IMR-90 (cell line): ENCODE results near the gene PRKCE. TPM values are rescaled to one million over a fixed set of nuclear protein-coding genes. Genes with fewer than 3 reads are reported as not detected.

Experiments
- ATAC-seq: fragments of 200-7000 bp; cut with Tn5 transposase; 2 replicates; pipeline ENCODE4 v1.9.1; 2020; ENCODE audit warnings: low read depth, mild to moderate bottlenecking, moderate library complexity
- BruUV-seq: library from RNA; stranded (reverse); fragments of 400-500 nt; replicated peaks from 2 replicates; lab custom pipeline; 2021; lab: Mats Ljungman, UMichigan
- CTCF ChIA-PET: fragments of 300-600 bp; formaldehyde crosslinking; extraction: SDS; loops from one replicate; lab custom pipeline; 2021; ENCODE audit warnings: antibody characterized with exemption; lab: Yijun Ruan, JAX
- POLR2A ChIA-PET: fragments of 300-600 bp; sonication (Branson Sonifier 250); formaldehyde crosslinking; loops from one replicate; lab custom pipeline; 2022; ENCODE audit warnings: antibody characterized with exemption; ENCODE audit not compliant: unreplicated experiment; lab: Charles Lee
- DNase-seq: peaks from one replicate; pipeline ENCODE4 v3.0.0; 2013
- H2AFZ ChIP-seq: replicated peaks from 2 replicates; pipeline ENCODE3; 2013; ENCODE audit warnings: low read length, mild to moderate bottlenecking; ENCODE audit not compliant: poor library complexity
- H2AK5ac ChIP-seq: 2 replicates; pipeline ENCODE4 v1.6.1; 2013; ENCODE audit warnings: low read depth, low read length, inconsistent platforms
- H2AK9ac ChIP-seq: replicated peaks from 2 replicates; pipeline ENCODE3; 2013; ENCODE audit warnings: mild to moderate bottlenecking, low read depth, low read length, moderate library complexity; ENCODE audit not compliant: poor library complexity
- H2BK120ac ChIP-seq: 2 replicates; pipeline ENCODE4 v1.6.1; 2013; ENCODE audit warnings: low read depth, low read length, inconsistent platforms
- H2BK15ac ChIP-seq: 3 replicates; pipeline ENCODE4 v1.6.1; 2013; ENCODE audit warnings: low read depth, low read length, inconsistent platforms
- H2BK20ac ChIP-seq: 2 replicates; pipeline ENCODE4 v1.6.1; 2013; ENCODE audit warnings: low read depth, mild to moderate bottlenecking, inconsistent platforms, low read length, moderate library complexity
- H2BK5ac ChIP-seq: 2 replicates; pipeline ENCODE4 v1.6.1; 2013; ENCODE audit warnings: mild to moderate bottlenecking, low read depth, low read length, inconsistent platforms; ENCODE audit not compliant: poor library complexity, severe bottlenecking
- H3K14ac ChIP-seq: replicated peaks from 2 replicates; pipeline ENCODE4 v1.6.1; 2013; ENCODE audit warnings: low read depth, low read length, inconsistent platforms
- H3K18ac ChIP-seq: 2 replicates; pipeline ENCODE4 v1.6.1; 2013; ENCODE audit warnings: low read depth, low read length, control low read depth
- H3K23ac ChIP-seq: 2 replicates; pipeline ENCODE4 v1.6.1; 2013; ENCODE audit warnings: low read depth, low read length, inconsistent platforms
- H3K27ac ChIP-seq: 2 replicates; pipeline ENCODE4 v1.5.1; 2013; ENCODE audit warnings: mild to moderate bottlenecking, control low read depth, low read length; ENCODE audit not compliant: insufficient read depth
- H3K27me3 ChIP-seq: 2 replicates; pipeline ENCODE4 v1.6.1; 2013; ENCODE audit warnings: low read length; ENCODE audit not compliant: control insufficient read depth, insufficient read depth
- H3K36me3 ChIP-seq: 2 replicates; pipeline ENCODE4 v1.6.1; 2013; ENCODE audit warnings: low read length, mixed read lengths; ENCODE audit not compliant: control insufficient read depth, insufficient read depth
- H3K4ac ChIP-seq: 2 replicates; pipeline ENCODE4 v1.6.1; 2013; ENCODE audit warnings: low read depth, low read length, inconsistent platforms
- H3K4me1 ChIP-seq: 2 replicates; pipeline ENCODE4 v1.6.1; 2013; ENCODE audit warnings: low read length, mixed read lengths; ENCODE audit not compliant: control insufficient read depth, insufficient read depth
- H3K4me2 ChIP-seq: 2 replicates; pipeline ENCODE4 v1.6.1; 2013; ENCODE audit warnings: low read depth, mild to moderate bottlenecking, control low read depth, low read length, moderate library complexity
- H3K4me3 ChIP-seq: 2 replicates; pipeline ENCODE4 v1.5.1; 2013; ENCODE audit warnings: low read depth, mild to moderate bottlenecking, control low read depth, low read length, moderate library complexity; ENCODE audit not compliant: insufficient read depth
- H3K56ac ChIP-seq: 2 replicates; pipeline ENCODE4 v1.6.1; 2013; ENCODE audit warnings: low read length, inconsistent platforms; ENCODE audit not compliant: insufficient read depth; ENCODE audit errors: extremely low read depth
- H3K79me1 ChIP-seq, 2 experiments: 2 replicates each; pipeline ENCODE4 v1.6.1; 2013; ENCODE audit warnings: low read length in 2 of 2, inconsistent platforms in 1 of 2, low read depth in 1 of 2
- H3K9ac ChIP-seq: 2 replicates; pipeline ENCODE4 v1.6.1; 2013; ENCODE audit warnings: low read depth, low read length, control low read depth
- H3K9me1 ChIP-seq: 2 replicates; pipeline ENCODE4 v1.6.1; 2013; ENCODE audit warnings: low read length, inconsistent platforms; ENCODE audit not compliant: insufficient read depth
- H3K9me3 ChIP-seq: 2 replicates; pipeline ENCODE4 v1.6.1; 2013; ENCODE audit warnings: low read length; ENCODE audit not compliant: control insufficient read depth, insufficient read depth
- H4K20me1 ChIP-seq: 2 replicates; pipeline ENCODE4 v1.6.1; 2013; ENCODE audit warnings: low read length, inconsistent platforms; ENCODE audit not compliant: insufficient read depth
- H4K5ac ChIP-seq: 2 replicates; pipeline ENCODE4 v1.6.1; 2013; ENCODE audit warnings: mild to moderate bottlenecking, low read depth, low read length, control low read depth
- H4K8ac ChIP-seq, 2 experiments: 2 replicates each; pipeline ENCODE4 v1.6.1; 2013; ENCODE audit warnings: low read depth in 2 of 2, low read length in 2 of 2, control low read depth in 1 of 2, inconsistent platforms in 1 of 2
- H4K91ac ChIP-seq: 2 replicates; pipeline ENCODE4 v1.6.1; 2013; ENCODE audit warnings: low read depth, low read length, inconsistent platforms; ENCODE audit not compliant: insufficient read depth
- BHLHE40 ChIP-seq: fragments of 150-350 bp; IDR thresholded peaks from 2 replicates; pipeline ENCODE4 v1.6.1; 2016; ENCODE audit warnings: mild to moderate bottlenecking, low read depth, low read length
- CHD1 ChIP-seq: IDR thresholded peaks from 2 replicates; pipeline ENCODE4 v1.6.1; 2012; ENCODE audit warnings: low read depth, low read length, improper control_type of control experiment
- FOS ChIP-seq: fragments of 150-350 bp; IDR thresholded peaks from 2 replicates; pipeline ENCODE4 v1.6.1; 2016; ENCODE audit warnings: low read depth, low read length
- MAZ ChIP-seq: IDR thresholded peaks from 2 replicates; pipeline ENCODE4 v1.6.1; 2012; ENCODE audit warnings: low read depth, mild to moderate bottlenecking, low read length, improper control_type of control experiment, moderate library complexity, borderline replicate concordance
- MXI1 ChIP-seq: IDR thresholded peaks from 2 replicates; pipeline ENCODE4 v1.6.1; 2012; ENCODE audit warnings: low read depth, mild to moderate bottlenecking, low read length, moderate library complexity, borderline replicate concordance
- NFE2L2 ChIP-seq: fragments of 150-350 bp; IDR thresholded peaks from 2 replicates; pipeline ENCODE4 v1.6.1; 2016; ENCODE audit warnings: low read depth, mild to moderate bottlenecking, low read length
- RAD21 ChIP-seq: IDR thresholded peaks from 2 replicates; pipeline ENCODE4 v1.6.1; 2012; ENCODE audit warnings: low read length, improper control_type of control experiment
- RFX5 ChIP-seq: IDR thresholded peaks from 2 replicates; pipeline ENCODE4 v1.8.0; 2012; ENCODE audit warnings: low read depth, mild to moderate bottlenecking, low read length, moderate library complexity
- SMC3 ChIP-seq: fragments of 150-350 bp; IDR thresholded peaks from 2 replicates; pipeline ENCODE4 v1.6.1; 2016; ENCODE audit warnings: low read depth, mild to moderate bottlenecking, antibody characterized with exemption, low read length, moderate library complexity
- WGBS, 2 experiments: methylation state at CpG; one replicate each; pipeline versions ENCODE4 v1.1.5 to v1.1.7; 2013; ENCODE audit warnings: missing lambda C conversion rate in 2 of 2; ENCODE audit not compliant: insufficient read length in 1 of 2; ENCODE audit errors: extremely low coverage in 2 of 2; 5-methylcytosine and 5-hydroxymethylcytosine counted together
- dilution Hi-C: fragments of 300-500 bp; cut with HindIII; formaldehyde crosslinking; loops from one replicate; pipeline ENCODE4 v1.14.3; 2018; ENCODE audit warnings: low sequenced_read_pairs; ENCODE audit not compliant: unreplicated experiment
- in situ Hi-C: fragments of 300-500 bp; cut with MboI; formaldehyde crosslinking; loops from 3 replicates; pipeline ENCODE4 v1.14.3; 2019; ENCODE audit warnings: low sequenced_read_pairs, inconsistent platforms, mixed read lengths
- intact Hi-C: fragments of 100-400 bp; cut with micrococcal nuclease; formaldehyde crosslinking; loops from 2 replicates; pipeline ENCODE4 v1.10.0; 2022
- polyA plus RNA-seq, 3 experiments: library from polyadenylated mRNA; depleted of rRNA; stranded (reverse); fragments of >200 nt; gene quantifications; 2 replicates each; pipeline ENCODE4 v1.2.3, GENCODE V29; 2012; ENCODE audit warnings: low replicate concordance in 1 of 3
- total RNA-seq: library from RNA; depleted of rRNA; stranded (reverse); fragments of >200 nt; gene quantifications from 2 replicates; pipeline ENCODE4 v1.2.3, GENCODE V29; 2012
- TF ChIP-seq, protein P1 (sequence below): fragments of 150-350 bp; IDR thresholded peaks from 2 replicates; pipeline ENCODE4 v1.6.1; 2017; ENCODE audit warnings: mild to moderate bottlenecking, antibody characterized with exemption, low read length, low read depth
- TF ChIP-seq, protein P2 (sequence below): conservative IDR thresholded peaks from 2 replicates; pipeline ENCODE4 v1.5.1; 2012; ENCODE audit warnings: mild to moderate bottlenecking, low read depth, low read length, improper control_type of control experiment
- TF ChIP-seq, protein P3 (sequence below): fragments of 150-350 bp; IDR thresholded peaks from 2 replicates; pipeline ENCODE4 v1.6.1; 2016; ENCODE audit warnings: low read depth, mild to moderate bottlenecking, low read length, moderate library complexity, borderline replicate concordance

The PRKCE gene
- total and polyA plus RNA-seq, 2 of the 4 experiments (the other 2 are of a cell fraction) = 8.1 to 32.4 TPM

DNA sequence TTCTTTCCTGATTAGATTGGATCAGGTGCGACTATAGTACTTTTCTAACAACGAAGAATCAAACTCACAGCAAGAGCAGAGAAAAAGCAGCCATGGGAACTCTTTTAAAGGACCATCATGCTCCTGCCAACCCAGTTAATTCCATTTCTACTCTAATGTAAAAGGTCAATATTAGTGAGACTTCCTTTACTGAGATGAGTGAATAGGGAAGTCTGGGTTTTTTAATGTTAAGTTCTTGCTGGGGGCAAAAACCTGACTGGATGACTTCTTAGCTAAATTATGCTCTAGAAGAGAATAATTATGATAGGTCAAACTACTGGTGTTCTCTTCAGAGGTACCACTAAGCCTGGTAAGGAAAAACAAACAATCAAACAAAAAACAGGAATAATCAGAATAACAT lies 48.9 kb upstream of the PRKCE start:
- CTCF ChIA-PET = interaction anchor here (0.9 kb wide), 1 partner anchor 621 kb away, joined by 3 read pairs; no protein-coding TSS in a partner anchor
- Histone ChIP-seq H4K91ac (no peak overlapping the region), H2AK9ac (no peak overlapping the region), H4K8ac (no peak overlapping the region), H3K79me1 (peaks cover 3 to 4% of the 10 kb centered on the region in 2 experiments; a peak in 2 of 4 replicates), H2BK5ac (no peak overlapping the region), H4K5ac (no peak overlapping the region), H2BK15ac (no peak overlapping the region), H3K4me3 (no peak overlapping the region), H3K4me2 (no peak overlapping the region), H3K14ac (no peak overlapping the region), H4K20me1 (no peaks in the 10 kb centered on the region), H3K27me3 (no peaks in the 10 kb centered on the region), H3K56ac (no peak overlapping the region), H3K18ac (no peak overlapping the region), H2BK20ac (no peak overlapping the region), H3K27ac (no peak overlapping the region), H3K9me1 (no peaks in the 10 kb centered on the region), H2AFZ (no peak overlapping the region), H3K9me3 (no peaks in the 10 kb centered on the region), H3K23ac (no peak overlapping the region), H2AK5ac (no peak overlapping the region), H3K36me3 (peaks cover 14% of the 10 kb centered on the region), H3K9ac (no peak overlapping the region), H3K4ac (no peak overlapping the region), H3K4me1 (no peaks in the 10 kb centered on the region), H2BK120ac (no peak overlapping the region)
- WGBS, 2 experiments = no CpG with 5 or more reads among the region's 2 CpGs
- DNase-seq = no peak
- no peak for ATAC-seq
- dilution Hi-C loops (no loop called here), in situ Hi-C loops (no loop called here), intact Hi-C loops (no loop called here)
- POLR2A ChIA-PET = no interaction called here
- no TSS peak for BruUV-seq
- TF ChIP-seq RAD21 (no peak), FOS (no peak), NFE2L2 (no peak), SMC3 (no peak), MAZ (no peak), BHLHE40 (no peak), CHD1 (no peak), MXI1 (no peak), RFX5 (no peak)
- TF ChIP-seq, protein P1, sequence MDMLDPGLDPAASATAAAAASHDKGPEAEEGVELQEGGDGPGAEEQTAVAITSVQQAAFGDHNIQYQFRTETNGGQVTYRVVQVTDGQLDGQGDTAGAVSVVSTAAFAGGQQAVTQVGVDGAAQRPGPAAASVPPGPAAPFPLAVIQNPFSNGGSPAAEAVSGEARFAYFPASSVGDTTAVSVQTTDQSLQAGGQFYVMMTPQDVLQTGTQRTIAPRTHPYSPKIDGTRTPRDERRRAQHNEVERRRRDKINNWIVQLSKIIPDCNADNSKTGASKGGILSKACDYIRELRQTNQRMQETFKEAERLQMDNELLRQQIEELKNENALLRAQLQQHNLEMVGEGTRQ = no peak
- TF ChIP-seq, protein P2, sequence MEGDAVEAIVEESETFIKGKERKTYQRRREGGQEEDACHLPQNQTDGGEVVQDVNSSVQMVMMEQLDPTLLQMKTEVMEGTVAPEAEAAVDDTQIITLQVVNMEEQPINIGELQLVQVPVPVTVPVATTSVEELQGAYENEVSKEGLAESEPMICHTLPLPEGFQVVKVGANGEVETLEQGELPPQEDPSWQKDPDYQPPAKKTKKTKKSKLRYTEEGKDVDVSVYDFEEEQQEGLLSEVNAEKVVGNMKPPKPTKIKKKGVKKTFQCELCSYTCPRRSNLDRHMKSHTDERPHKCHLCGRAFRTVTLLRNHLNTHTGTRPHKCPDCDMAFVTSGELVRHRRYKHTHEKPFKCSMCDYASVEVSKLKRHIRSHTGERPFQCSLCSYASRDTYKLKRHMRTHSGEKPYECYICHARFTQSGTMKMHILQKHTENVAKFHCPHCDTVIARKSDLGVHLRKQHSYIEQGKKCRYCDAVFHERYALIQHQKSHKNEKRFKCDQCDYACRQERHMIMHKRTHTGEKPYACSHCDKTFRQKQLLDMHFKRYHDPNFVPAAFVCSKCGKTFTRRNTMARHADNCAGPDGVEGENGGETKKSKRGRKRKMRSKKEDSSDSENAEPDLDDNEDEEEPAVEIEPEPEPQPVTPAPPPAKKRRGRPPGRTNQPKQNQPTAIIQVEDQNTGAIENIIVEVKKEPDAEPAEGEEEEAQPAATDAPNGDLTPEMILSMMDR = no peak
- TF ChIP-seq, protein P3, sequence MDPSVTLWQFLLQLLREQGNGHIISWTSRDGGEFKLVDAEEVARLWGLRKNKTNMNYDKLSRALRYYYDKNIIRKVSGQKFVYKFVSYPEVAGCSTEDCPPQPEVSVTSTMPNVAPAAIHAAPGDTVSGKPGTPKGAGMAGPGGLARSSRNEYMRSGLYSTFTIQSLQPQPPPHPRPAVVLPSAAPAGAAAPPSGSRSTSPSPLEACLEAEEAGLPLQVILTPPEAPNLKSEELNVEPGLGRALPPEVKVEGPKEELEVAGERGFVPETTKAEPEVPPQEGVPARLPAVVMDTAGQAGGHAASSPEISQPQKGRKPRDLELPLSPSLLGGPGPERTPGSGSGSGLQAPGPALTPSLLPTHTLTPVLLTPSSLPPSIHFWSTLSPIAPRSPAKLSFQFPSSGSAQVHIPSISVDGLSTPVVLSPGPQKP = no peak
